Neural cell (in vitro differentiated cells): ENCODE data around the gene BNIP3. TPM values are rescaled to one million over a fixed set of nuclear protein-coding genes. Genes with fewer than 3 reads are reported as not detected.

Experiments
- H2AFZ ChIP-seq: fragments of 200-600, 300-800 bp; sonication (generic), shearing (Covaris generic); 2 replicates; pipeline ENCODE4 v1.6.0; 2014; ENCODE audit warnings: low read depth, mild to moderate bottlenecking, antibody characterized with exemption, low read length, moderate library complexity
- H3F3A ChIP-seq: fragments of 200-600 bp; shearing (Covaris generic); 2 replicates; pipeline ENCODE4 v1.6.1; 2016; ENCODE audit warnings: mild to moderate bottlenecking, moderate library complexity, mixed read lengths, antibody characterized with exemption, low read length; ENCODE audit not compliant: insufficient read depth, poor library complexity, severe bottlenecking
- H3K27ac ChIP-seq: fragments of 200-600, 300-800 bp; sonication (generic), shearing (Covaris generic); 2 replicates; pipeline ENCODE4 v1.5.1; 2014; ENCODE audit warnings: mild to moderate bottlenecking, low read length, moderate library complexity
- H3K27me3 ChIP-seq: fragments of 300-800, 200-600 bp; sonication (generic), shearing (Covaris generic); 2 replicates; pipeline ENCODE4 v1.6.0; 2014; ENCODE audit warnings: mild to moderate bottlenecking, low read depth, low read length, moderate library complexity; ENCODE audit not compliant: insufficient read depth
- H3K36me3 ChIP-seq: fragments of 300-800, 200-600 bp; sonication (generic), shearing (Covaris generic); 2 replicates; pipeline ENCODE4 v1.5.1; 2014; ENCODE audit warnings: mild to moderate bottlenecking, antibody characterized with exemption, low read length, moderate library complexity; ENCODE audit not compliant: insufficient read depth
- H3K4me2 ChIP-seq: fragments of 300-800, 200-600 bp; sonication (generic), shearing (Covaris generic); 2 replicates; pipeline ENCODE4 v1.6.0; 2014; ENCODE audit warnings: mild to moderate bottlenecking, low read length
- H3K4me3 ChIP-seq: fragments of 300-800, 200-600 bp; sonication (generic), shearing (Covaris generic); 2 replicates; pipeline ENCODE4 v1.5.1; 2014; ENCODE audit warnings: mild to moderate bottlenecking, low read length, moderate library complexity
- H3K79me2 ChIP-seq: fragments of 200-600 bp; shearing (Covaris generic); replicated peaks from 2 replicates; pipeline ENCODE4 v1.6.0; 2014; ENCODE audit warnings: mild to moderate bottlenecking, low read length, moderate library complexity; ENCODE audit not compliant: insufficient read depth
- H3K9ac ChIP-seq: fragments of 300-800, 200-600 bp; sonication (generic), shearing (Covaris generic); 2 replicates; pipeline ENCODE4 v1.6.1; 2016; ENCODE audit warnings: mild to moderate bottlenecking, low read length, mixed read lengths
- H3K9me2 ChIP-seq: fragments of 200-600 bp; shearing (Covaris generic); 2 replicates; pipeline ENCODE4 v1.6.1; 2016; ENCODE audit warnings: mild to moderate bottlenecking, low read length, mixed read lengths; ENCODE audit not compliant: insufficient read depth
- H3K9me3 ChIP-seq: fragments of 200-600, 300-800 bp; sonication (generic), shearing (Covaris generic); 2 replicates; pipeline ENCODE4 v1.6.1; 2016; ENCODE audit warnings: mild to moderate bottlenecking, mixed run types, low read length, moderate library complexity, mixed read lengths
- H4K20me1 ChIP-seq: fragments of 200-600 bp; shearing (Covaris generic); 2 replicates; pipeline ENCODE4 v1.6.1; 2016; ENCODE audit warnings: mild to moderate bottlenecking, mixed run types; ENCODE audit not compliant: insufficient read depth
- EP300 ChIP-seq: fragments of 450-650 bp; conservative IDR thresholded peaks from 2 replicates; pipeline ENCODE4 v1.6.1; 2014; ENCODE audit warnings: antibody characterized with exemption, mild to moderate bottlenecking, moderate library complexity; ENCODE audit not compliant: poor library complexity, severe bottlenecking
- EZH2 ChIP-seq: fragments of 200-600, 300-800 bp; shearing (Covaris generic), sonication (generic); IDR thresholded peaks from 2 replicates; pipeline ENCODE4 v1.6.1; 2014; ENCODE audit warnings: antibody characterized with exemption, low read length, borderline replicate concordance, mild to moderate bottlenecking; ENCODE audit not compliant: insufficient read depth, poor library complexity, severe bottlenecking
- MXI1 ChIP-seq: fragments of 450-650 bp; conservative IDR thresholded peaks from 2 replicates; pipeline ENCODE4 v1.6.1; 2014; ENCODE audit warnings: antibody characterized with exemption, mild to moderate bottlenecking; ENCODE audit not compliant: poor library complexity, severe bottlenecking
- POLR2AphosphoS5 ChIP-seq: IDR thresholded peaks from 2 replicates; pipeline ENCODE4 v1.6.1; 2012
- SMC3 ChIP-seq: fragments of 450-650 bp; conservative IDR thresholded peaks from 2 replicates; pipeline ENCODE4 v1.6.1; 2014; ENCODE audit warnings: antibody characterized with exemption, mild to moderate bottlenecking, moderate library complexity; ENCODE audit not compliant: poor library complexity
- TAF1 ChIP-seq: IDR thresholded peaks from 2 replicates; pipeline ENCODE4 v1.6.1; 2012; ENCODE audit warnings: low read depth
- polyA plus RNA-seq: library from polyadenylated mRNA; depleted of rRNA; stranded (reverse); fragments of >200 nt; gene quantifications from 2 replicates; pipeline ENCODE4 v1.2.3, GENCODE V29; 2014
- TF ChIP-seq, protein P1 (sequence below): IDR thresholded peaks from 2 replicates; pipeline ENCODE4 v1.6.1; 2012; ENCODE audit warnings: borderline replicate concordance
- TF ChIP-seq, protein P2 (sequence below): fragments of 450-650 bp; IDR thresholded peaks from 2 replicates; pipeline ENCODE4 v1.5.1; 2014; ENCODE audit warnings: antibody characterized with exemption, mild to moderate bottlenecking, moderate library complexity; ENCODE audit not compliant: poor library complexity, severe bottlenecking

The BNIP3 gene
- polyA plus RNA-seq, 1 donor from 2014 or later, result 77.1 TPM

DNA sequence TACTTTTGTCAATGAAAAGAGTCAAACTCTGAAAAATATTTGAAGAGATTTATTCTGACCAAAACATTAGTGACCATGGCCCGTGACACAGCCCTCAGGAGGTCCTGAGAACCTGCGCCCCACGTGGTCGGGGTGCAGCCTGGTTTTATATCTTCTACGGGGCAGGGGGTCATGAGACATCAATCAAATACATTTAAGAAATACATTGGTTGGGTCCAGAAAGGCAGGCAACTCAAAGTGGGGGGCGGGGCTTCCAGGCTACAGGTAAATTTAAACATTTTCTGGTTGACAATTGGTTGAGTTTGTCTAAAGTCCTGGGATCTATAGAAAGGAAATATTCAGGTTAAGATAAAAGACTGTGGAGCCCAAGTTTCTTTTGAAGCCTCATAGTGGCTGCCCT is 34.8 kb upstream of the BNIP3 start:
- no peaks in the 10 kb centered on the region for H3K27me3 ChIP-seq
- TF ChIP-seq EP300 (no peak), MXI1 (no peak), EZH2 (no peak), TAF1 (no peak), SMC3 (no peak), POLR2AphosphoS5 (no peak)
- TF ChIP-seq, protein P1, sequence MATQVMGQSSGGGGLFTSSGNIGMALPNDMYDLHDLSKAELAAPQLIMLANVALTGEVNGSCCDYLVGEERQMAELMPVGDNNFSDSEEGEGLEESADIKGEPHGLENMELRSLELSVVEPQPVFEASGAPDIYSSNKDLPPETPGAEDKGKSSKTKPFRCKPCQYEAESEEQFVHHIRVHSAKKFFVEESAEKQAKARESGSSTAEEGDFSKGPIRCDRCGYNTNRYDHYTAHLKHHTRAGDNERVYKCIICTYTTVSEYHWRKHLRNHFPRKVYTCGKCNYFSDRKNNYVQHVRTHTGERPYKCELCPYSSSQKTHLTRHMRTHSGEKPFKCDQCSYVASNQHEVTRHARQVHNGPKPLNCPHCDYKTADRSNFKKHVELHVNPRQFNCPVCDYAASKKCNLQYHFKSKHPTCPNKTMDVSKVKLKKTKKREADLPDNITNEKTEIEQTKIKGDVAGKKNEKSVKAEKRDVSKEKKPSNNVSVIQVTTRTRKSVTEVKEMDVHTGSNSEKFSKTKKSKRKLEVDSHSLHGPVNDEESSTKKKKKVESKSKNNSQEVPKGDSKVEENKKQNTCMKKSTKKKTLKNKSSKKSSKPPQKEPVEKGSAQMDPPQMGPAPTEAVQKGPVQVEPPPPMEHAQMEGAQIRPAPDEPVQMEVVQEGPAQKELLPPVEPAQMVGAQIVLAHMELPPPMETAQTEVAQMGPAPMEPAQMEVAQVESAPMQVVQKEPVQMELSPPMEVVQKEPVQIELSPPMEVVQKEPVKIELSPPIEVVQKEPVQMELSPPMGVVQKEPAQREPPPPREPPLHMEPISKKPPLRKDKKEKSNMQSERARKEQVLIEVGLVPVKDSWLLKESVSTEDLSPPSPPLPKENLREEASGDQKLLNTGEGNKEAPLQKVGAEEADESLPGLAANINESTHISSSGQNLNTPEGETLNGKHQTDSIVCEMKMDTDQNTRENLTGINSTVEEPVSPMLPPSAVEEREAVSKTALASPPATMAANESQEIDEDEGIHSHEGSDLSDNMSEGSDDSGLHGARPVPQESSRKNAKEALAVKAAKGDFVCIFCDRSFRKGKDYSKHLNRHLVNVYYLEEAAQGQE, result no peak
- TF ChIP-seq, protein P2, sequence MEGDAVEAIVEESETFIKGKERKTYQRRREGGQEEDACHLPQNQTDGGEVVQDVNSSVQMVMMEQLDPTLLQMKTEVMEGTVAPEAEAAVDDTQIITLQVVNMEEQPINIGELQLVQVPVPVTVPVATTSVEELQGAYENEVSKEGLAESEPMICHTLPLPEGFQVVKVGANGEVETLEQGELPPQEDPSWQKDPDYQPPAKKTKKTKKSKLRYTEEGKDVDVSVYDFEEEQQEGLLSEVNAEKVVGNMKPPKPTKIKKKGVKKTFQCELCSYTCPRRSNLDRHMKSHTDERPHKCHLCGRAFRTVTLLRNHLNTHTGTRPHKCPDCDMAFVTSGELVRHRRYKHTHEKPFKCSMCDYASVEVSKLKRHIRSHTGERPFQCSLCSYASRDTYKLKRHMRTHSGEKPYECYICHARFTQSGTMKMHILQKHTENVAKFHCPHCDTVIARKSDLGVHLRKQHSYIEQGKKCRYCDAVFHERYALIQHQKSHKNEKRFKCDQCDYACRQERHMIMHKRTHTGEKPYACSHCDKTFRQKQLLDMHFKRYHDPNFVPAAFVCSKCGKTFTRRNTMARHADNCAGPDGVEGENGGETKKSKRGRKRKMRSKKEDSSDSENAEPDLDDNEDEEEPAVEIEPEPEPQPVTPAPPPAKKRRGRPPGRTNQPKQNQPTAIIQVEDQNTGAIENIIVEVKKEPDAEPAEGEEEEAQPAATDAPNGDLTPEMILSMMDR, result no peak

DNA sequence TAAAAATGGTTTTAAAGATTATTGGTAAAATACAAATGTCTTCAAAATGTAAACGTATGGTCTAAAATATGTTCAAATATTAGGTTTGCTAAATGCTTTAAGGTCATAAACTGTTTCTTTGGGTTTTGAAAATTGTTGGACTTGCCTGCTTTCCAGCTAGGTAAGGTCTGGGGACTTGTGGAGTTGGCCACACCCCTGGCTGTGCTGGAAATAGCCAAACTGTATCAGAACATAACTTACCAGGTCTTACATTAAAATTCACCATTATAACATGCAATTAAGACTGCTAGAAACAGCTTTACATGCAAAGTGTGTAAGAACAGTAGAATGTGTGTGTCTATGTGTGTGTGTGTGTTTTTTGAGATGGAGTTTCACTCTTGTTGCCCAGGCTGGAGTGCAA is 29.7 kb upstream of the BNIP3 start:
- H4K20me1 ChIP-seq, result no peaks in the 10 kb centered on the region
- no peak overlapping the region for H2AFZ ChIP-seq
- no peaks in the 10 kb centered on the region for H3K9me2 ChIP-seq
- no peaks in the 10 kb centered on the region for H3K9me3 ChIP-seq
- no peak overlapping the region for H3K9ac ChIP-seq
- no peaks in the 10 kb centered on the region for H3K36me3 ChIP-seq
- TF ChIP-seq POLR2AphosphoS5, result no peak
- H3K79me2 ChIP-seq, result no peaks in the 10 kb centered on the region
- no peak overlapping the region for H3K27ac ChIP-seq
- H3K4me2 ChIP-seq, result no peak overlapping the region
- no peaks in the 10 kb centered on the region for H3F3A ChIP-seq
- no peaks in the 10 kb centered on the region for H3K27me3 ChIP-seq
- H3K4me3 ChIP-seq, result no peak overlapping the region

More for the DNA sequence above, 34.8 kb upstream of the BNIP3 start:
- Histone ChIP-seq H3K4me2 (no peak overlapping the region), H3F3A (no peaks in the 10 kb centered on the region), H3K9me2 (no peaks in the 10 kb centered on the region), H3K4me3 (no peak overlapping the region), H3K79me2 (no peaks in the 10 kb centered on the region), H3K36me3 (no peaks in the 10 kb centered on the region), H4K20me1 (no peaks in the 10 kb centered on the region), H3K9ac (no peak overlapping the region), H3K9me3 (no peaks in the 10 kb centered on the region), H2AFZ (no peak overlapping the region), H3K27ac (no peak overlapping the region)

DNA sequence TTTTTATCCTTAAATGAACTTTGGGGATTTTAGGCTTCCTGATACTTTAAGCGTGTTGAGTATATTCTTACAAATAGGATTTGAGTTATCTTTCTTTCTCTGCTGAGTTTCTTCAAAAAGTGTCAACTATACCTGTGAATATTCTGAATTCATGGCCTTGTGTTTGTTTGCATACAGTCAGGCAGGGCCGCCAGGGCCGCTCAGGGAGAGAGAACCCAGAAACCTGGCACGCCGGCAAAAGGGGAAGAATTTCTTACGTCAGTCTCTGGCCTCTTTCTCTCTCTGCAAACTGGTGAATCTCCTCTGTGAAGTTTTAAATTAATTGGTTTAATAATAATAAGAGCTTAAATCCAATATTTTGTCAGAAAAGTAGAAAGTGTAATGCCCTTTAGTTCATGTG is 29.3 kb upstream of the BNIP3 start:
- Histone ChIP-seq H4K20me1 (no peaks in the 10 kb centered on the region), H3K9me2 (no peaks in the 10 kb centered on the region), H2AFZ (no peak overlapping the region), H3K9me3 (no peaks in the 10 kb centered on the region), H3K79me2 (no peaks in the 10 kb centered on the region), H3K4me2 (no peak overlapping the region), H3K27me3 (no peaks in the 10 kb centered on the region), H3K36me3 (no peaks in the 10 kb centered on the region), H3K9ac (no peak overlapping the region), H3F3A (no peaks in the 10 kb centered on the region), H3K27ac (no peak overlapping the region), H3K4me3 (no peak overlapping the region)
- no peak for TF ChIP-seq MXI1
